NCI-H82 (cell line): ENCODE results near the gene CLCN2.

Experiments used
- DNase-seq: peaks from one replicate; lab custom pipeline; 2025; lab: John Stamatoyannopoulos, UW

CLCN2 gene

GRCh38 chr3:184360070-184360928 lies 1.1 kb downstream of the CLCN2 start:
- DNase-seq = peak; percentile 51

GRCh38 chr3:184359610-184360009 lies 1.8 kb downstream of the CLCN2 start:
- DNase-seq = peak; percentile 61

- DNase-seq = peak; percentile 55
Measured at GRCh38 chr3:184358921-184359350, 2.5 kb downstream of the CLCN2 start.

GRCh38 chr3:184358124-184358767 lies 3.2 kb downstream of the CLCN2 start:
- DNase-seq = no peak

DNA sequence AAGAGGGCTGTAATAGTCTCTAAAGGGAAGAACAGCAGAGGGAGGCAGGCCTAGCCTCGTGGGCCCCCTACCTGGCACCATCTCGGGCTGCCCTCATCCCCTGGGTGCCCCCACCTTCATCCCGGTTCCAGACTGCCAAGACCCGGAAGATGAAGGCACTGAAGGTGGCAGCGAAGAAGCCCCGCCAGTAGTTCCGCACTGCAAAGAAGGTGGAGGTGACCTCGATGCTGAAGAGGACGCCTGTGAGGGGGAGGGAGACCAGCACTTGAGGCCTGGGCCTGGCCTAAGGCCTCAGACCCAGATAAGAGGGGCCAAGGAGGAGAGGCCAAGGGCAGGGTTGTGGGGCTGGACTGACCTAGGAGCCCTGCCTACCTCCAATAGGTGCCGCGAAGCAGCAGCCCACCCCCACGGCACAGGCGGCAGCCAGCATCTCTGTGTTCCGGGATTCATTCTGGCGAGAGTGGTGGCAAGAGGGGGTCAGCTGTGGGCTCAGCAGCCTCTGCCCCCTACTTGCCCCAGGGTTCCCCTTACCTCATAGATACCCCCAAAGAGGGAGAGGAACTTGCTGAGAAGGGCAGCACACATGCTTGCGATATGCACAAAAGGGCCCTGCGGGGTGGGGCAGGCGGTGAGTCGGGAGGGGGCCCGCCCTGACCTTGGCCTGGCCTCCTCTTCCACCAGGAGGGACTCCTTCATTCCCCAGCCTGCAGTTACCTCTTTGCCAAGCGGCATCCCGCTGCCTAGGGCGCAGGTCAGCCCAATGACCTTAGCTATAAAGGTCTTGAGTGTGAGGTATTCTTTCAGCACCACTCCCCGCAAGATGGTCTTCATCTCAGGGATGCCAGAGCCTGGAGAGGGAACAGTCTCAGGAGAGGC lies 3.9 kb downstream of the CLCN2 start:
- DNase-seq = no peak

DNA sequence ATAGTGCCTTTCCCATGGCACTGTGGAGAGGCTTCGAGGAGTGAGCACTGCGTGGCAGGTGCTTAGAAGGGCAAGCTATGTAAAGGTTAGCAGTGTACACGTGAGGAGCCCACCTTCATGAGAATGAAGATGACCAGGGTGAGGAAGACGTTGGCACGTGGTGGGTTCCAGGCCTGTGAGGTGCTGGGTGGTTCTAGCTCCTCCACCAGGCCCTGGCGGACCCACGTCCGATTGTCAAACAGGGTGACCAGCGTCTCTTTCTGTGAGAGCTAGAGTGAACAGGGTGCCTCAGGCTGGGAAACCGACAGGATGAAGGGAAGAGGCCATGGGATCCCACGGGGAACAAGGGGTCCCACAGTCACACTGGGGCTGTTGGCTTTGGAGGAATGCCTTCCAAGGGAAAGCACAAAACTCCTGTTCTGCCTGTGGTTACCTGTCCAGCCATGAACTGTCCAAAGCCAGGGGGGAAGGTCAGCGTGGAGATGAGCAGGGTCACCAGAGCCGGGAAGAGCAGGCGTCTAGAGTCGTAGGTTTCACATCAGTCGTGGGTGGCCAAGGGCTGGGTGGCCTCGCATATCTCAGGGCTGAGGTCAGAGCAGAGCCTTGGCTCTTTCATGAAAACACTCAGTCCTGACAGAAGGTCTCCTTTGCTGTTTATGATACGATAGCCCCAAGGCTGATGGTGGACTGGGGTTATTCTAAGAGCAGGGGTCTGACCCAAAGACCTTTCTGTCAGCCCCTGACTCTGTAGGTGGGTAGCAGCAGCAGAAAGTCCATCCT lies 6.0 kb downstream of the CLCN2 start:
- DNase-seq = no peak

DNA sequence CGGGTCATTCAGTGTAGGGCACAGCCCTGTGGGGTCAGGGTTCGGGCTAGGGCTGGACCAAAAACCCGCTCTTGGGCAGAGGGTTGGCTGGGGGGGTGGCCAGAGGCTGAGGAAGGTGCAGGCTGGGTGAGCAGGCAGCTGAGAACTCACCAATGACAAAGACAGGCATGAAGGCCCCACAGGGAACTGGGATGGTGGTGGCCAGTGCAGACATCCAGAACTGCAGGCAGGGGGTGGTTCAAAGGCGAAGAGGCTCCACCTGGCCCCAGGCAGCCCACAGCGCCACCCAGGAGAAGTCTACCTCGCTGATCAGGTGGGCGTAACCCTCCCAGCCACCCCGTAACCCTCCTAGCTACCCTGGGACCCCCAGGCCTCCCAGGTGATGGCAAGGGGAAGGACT lies 6.7 kb downstream of the CLCN2 start:
- DNase-seq = no peak

GRCh38 chr3:184354121-184354728 lies 7.2 kb downstream of the CLCN2 start:
- DNase-seq = peak; percentile 84

GRCh38 chr3:184353546-184353941 lies 7.9 kb downstream of the CLCN2 start:
- no peak for DNase-seq

DNA sequence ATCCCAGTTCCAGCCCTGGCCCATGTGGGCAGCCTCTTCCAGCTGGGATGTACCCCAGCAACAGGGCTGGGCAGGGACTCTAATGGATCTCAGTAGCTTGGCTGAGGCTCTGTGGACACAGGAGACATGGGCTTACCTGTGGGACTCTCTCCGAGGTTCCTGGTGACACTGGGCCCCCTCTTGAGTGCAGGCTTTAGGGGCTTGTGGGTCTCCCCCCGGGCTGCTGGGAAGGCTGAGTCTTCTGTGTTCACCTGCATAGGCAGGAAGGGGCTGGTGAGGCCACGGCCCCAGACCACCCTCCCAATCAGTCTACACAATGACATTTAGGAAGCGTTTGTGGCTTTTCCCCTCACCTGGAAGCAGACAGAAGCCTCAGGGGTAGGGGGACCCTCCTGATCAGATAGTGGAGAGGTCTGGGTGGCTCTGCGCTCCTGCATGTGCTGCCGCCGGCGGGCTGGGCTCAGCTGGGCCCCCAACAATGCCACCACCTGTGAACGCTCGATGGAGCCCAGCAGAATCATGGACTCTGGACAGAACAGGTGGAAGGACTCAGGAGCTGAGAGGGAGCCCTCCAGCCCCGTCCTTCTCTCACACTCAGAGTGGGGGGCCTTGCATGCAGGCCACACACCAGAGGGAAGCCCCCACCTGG lies 8.4 kb downstream of the CLCN2 start:
- no peak for DNase-seq

DNA sequence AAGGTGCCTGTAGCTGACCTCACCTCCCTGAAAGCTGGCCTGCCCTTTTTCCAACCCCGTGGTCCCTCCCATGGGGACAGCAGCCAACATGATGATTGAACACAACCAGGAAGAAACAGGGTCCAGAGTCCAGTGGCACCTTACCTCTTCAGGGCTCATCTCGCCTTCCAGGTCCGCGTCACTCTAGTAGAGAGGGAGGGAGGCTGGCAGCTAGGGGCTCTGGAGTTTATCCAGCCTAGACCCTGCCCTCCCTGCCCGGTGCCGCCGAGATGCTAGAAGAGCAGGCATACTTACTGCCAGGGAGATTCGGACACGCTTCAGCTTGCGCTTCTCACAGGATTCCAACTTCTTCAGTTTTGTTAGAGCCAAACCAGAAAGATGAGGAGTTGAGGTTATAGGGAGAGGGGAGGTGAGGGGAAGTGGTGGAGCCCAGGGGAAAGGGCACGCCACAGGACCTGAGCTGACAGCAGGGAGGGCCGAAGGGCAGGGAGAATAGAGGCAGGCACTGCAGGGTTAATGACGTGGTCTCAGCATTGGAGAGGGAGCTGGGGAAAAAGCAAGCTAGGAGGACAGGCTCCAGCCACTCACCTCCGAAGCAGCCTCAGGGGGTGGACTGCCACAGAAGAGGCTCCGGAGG lies 9.1 kb downstream of the CLCN2 start:
- no peak for DNase-seq

DNA sequence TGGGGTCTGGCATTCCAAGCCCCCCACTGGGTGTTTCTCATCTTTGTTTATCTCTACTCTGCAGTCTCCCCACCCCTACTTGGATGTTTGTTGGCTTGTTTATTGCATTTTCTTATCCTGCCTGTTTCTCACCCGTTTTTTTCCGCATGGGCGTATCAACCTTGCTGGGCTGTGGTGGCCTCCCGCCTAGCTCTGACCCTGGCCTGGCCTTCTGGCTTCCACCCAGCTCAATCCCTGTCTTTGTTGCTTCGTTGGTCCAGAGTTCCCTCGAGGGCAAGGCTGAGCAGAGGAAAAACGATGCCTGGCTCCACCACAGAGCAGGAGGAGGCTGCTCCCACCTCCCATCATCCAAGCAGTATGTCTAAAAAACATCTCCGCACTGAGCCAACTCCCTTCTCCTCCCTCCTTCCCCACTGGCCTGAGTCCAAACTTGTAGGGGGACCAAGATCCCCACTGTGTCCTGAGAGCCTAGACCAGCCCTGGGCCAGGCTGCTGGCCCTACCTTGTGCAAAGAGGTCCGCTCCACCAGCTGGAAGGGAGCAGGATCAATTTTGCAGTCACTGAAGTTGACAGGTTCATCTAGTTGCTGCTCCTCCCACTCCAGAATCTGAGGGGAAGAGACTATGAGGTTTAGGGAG lies 9.8 kb downstream of the CLCN2 start:
- no peak for DNase-seq

GRCh38 chr3:184350618-184351017 lies 10.8 kb downstream of the CLCN2 start:
- no peak for DNase-seq

- no peak for DNase-seq
Measured at GRCh38 chr3:184349563-184350470, 11.6 kb downstream of the CLCN2 start.

DNA sequence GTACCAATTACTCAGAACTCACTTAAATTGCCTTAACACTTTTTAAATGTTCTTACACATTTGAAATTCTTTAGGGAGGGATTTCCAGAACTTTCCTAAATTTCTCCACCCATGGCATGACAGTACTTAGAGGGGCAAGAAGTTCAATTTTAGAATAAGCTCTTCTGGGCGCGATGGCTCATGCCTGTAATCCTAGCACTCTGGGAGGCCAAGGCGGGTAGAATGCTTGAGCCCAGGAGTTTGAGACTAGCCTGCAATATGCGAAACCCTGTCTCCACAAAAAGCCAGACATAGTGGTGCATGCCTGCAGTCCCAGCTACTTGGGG lies 13.4 kb downstream of the CLCN2 start:
- DNase-seq = peak; percentile 66

DNA sequence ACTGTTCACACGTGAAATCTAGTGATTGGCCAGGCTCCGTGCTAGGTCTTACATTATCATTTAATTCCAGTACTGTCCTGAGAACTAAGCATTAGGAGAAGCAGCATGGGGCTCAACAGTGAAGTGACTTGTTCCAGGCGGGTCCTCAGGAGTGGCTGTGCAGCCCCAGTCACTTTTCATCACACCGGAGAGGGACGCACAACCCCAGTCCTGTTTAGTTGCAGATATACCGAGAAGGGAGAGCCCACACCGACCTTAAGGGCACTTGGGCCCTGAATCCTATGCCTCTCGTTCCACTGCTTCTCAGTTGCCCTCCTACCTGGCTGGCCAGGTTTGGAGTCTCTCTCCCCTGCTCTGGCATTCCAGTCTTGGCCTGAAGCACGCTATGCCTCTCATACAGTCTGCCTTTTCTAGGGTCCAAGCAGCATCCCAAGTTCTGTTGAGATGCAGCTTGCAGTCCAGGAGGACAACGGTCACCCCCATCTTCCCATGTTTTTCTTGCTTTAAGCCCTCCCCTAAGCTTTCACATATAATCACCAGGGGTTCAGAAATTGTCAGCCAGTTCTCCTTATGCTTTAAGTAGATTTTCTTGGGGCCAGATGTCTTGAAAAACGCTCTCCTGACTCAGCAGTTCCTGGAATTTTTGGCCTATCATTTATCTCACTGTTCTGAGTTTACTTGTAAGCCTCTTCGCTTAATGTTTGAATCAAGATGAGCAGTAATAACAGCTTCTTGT lies 13.9 kb downstream of the CLCN2 start:
- peak; percentile 76 for DNase-seq

DNA sequence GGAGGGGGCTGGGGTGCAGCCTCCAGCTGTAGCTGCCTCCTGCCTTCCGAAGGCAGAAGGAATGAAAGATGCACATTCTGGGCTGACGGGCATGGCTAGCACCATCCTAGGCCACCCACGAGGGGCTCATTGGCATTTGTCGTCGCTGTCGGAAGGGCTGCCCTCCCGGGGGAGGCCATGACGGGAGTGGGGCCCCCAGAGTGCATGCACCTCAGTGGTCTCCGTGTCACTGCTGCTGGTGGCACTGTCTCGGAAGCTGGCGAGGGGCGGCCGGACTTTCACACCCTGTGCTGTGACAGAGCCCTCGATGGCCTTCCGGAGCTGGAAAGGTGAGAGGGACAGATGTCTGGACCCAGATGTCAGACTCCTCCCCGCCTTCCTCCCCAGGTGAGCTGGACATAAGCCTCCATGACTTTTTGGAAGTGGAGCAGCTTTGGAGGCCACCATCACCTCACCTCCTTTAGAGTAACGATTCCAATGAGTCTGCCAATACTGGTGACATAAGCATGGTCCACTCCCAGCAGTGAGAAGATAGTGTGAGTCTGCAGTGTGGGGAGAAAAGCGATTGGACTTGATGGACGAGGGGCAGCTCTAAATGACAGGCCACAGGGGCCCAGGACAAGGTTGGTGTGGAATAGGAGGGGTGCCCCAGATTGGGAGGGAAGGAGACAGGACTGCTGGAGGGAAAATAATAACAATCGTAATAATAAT lies 14.8 kb downstream of the CLCN2 start:
- no peak for DNase-seq
